HCT116 (cell line): Measurements from ENCODE around the gene FRMD4B.

ENCODE experiments used
- CTCF ChIP-seq, 3 experiments: fragments of 200-600 bp in 1 of 3; sonication (generic) in 1 of 3; IDR thresholded peaks in 2 of 3; conservative IDR thresholded peaks in 1 of 3; 2 replicates each; pipeline ENCODE4 v1.5.1; 2012 to 2017; ENCODE audit warnings: low read depth in 2 of 3, low read length in 2 of 3, antibody characterized with exemption in 1 of 3, borderline replicate concordance in 1 of 3, control low read depth in 1 of 3, mild to moderate bottlenecking in 1 of 3, mixed read lengths in 1 of 3, mixed run types in 1 of 3, moderate library complexity in 1 of 3; ENCODE audit not compliant: insufficient read depth in 1 of 3
- EZH2 ChIP-seq: fragments of 200-600 bp; sonication (generic); IDR thresholded peaks from 2 replicates; pipeline ENCODE4 v1.6.1; 2017; ENCODE audit warnings: antibody characterized with exemption, mixed run types
- FOSL1 ChIP-seq: IDR thresholded peaks from 2 replicates; pipeline ENCODE4 v1.6.1; 2012; ENCODE audit warnings: low read depth
- POLR2AphosphoS5 ChIP-seq: IDR thresholded peaks from 2 replicates; pipeline ENCODE4 v1.6.1; 2011; ENCODE audit warnings: mild to moderate bottlenecking, low read depth, low read length, moderate library complexity
- REST ChIP-seq: IDR thresholded peaks from 2 replicates; pipeline ENCODE4 v1.6.1; 2012; ENCODE audit warnings: low read depth
- SIN3A ChIP-seq: IDR thresholded peaks from 2 replicates; pipeline ENCODE4 v1.6.1; 2012; ENCODE audit warnings: low read depth

- no peak for TF ChIP-seq POLR2AphosphoS5
- no peak for TF ChIP-seq REST
- TF ChIP-seq CTCF (IDR thresholded peaks at IDR 0.05 in 2 of 3, conservative IDR thresholded peaks at IDR 0.05 in 1 of 3; ENCODE audit: borderline replicate concordance in 1 of 3, insufficient read depth in 1 of 3, low read depth in 2 of 3, low read length in 2 of 3), result no peak
- no peak for TF ChIP-seq EZH2
- no peak for TF ChIP-seq SIN3A
- no peak for TF ChIP-seq FOSL1
These were observed 26.5 kb downstream of the FRMD4B start for GRCh38 chr3:69359339-69359893.
